ENCODE measurements around the gene PISD.

PISD gene

GRCh38 chr22:31652911-31653684, 8.9 kb downstream of the PISD start:
- no peak for DNase-seq (ENCODE audit: low spot score)

- DNase-seq (ENCODE audit: low spot score): no peak
Observed at GRCh38 chr22:31652088-31652487, 9.9 kb downstream of the PISD start.

DNA sequence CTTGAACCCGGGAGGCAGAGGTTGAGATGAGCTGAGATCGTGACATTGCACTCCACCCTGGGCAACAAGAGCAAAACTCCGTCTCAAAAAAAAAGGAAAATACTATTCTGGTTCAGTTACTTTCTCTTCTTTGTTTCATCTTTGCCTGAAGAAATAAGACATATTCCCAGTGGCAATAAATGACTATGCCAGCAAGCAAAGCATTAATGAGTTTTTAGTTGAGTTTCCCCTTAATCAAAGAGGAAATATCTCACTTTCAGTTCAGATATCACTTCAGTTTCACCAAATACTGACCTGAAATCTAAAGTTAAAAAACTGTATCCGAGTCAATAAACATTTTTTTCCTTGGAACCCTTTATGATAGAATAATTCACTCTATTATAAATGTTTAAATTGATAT, 10.4 kb downstream of the PISD start:
- DNase-seq (ENCODE audit: low spot score): no peak

DNA sequence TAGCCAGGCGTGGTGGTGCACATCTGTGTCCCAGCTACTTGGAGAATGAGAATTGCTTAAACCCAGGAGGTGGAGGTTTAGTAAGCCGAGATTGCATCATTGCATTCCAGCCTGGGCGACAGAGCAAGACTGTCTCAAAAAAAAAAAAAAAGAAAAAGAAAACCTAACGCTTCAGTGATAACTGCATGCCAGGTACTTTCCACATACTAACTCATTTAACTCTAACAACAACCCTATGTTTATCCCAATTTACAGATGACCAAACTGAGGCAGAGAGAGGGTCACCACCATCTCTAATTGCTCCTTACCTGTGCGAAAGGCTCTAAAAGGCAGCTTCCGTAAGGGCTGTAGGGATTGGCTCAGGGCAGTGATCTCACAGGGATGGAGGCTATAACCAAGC, 11.6 kb downstream of the PISD start:
- no peak for DNase-seq (ENCODE audit: low spot score)

DNA sequence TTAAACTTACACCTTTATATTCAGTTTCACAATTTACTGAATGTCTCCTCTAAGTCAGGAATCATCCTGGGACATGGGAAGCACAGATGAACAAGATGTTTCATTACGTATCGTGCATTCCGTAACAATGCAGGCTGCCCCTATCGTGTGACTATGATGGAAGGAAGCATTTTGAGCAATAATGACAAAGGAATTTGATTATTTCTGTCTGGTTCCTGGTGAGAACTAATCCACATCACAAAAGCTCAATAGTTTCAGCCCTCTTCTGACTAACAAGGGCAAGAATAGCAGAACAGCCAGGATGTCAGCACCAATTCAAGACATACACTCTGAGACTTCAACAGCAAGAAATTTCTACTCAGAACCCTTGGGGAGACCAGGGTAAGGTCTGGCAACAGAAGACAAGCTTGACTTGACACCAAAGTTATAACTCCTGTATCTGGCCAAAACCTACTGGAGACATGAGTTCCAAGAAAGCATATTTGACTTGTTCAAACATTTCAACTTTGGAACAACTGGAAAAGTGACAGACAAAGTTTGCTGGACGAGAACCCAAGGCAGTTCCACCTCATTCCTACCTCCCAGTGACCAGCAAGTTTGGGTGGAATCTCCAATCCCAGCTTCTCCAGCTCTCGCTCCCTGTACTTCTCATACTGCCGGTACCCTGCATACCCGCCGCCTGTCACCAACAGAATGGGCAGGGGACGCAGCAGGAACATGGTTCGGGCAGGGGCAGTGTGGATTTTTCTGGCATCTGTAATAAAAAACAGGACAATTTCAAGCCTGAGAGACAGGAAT, 14.3 kb downstream of the PISD start:
- DNase-seq (ENCODE audit: low spot score): no peak

- DNase-seq (ENCODE audit: low spot score): no peak
Observed at GRCh38 chr22:31647066-31647465, 14.9 kb downstream of the PISD start.

DNA sequence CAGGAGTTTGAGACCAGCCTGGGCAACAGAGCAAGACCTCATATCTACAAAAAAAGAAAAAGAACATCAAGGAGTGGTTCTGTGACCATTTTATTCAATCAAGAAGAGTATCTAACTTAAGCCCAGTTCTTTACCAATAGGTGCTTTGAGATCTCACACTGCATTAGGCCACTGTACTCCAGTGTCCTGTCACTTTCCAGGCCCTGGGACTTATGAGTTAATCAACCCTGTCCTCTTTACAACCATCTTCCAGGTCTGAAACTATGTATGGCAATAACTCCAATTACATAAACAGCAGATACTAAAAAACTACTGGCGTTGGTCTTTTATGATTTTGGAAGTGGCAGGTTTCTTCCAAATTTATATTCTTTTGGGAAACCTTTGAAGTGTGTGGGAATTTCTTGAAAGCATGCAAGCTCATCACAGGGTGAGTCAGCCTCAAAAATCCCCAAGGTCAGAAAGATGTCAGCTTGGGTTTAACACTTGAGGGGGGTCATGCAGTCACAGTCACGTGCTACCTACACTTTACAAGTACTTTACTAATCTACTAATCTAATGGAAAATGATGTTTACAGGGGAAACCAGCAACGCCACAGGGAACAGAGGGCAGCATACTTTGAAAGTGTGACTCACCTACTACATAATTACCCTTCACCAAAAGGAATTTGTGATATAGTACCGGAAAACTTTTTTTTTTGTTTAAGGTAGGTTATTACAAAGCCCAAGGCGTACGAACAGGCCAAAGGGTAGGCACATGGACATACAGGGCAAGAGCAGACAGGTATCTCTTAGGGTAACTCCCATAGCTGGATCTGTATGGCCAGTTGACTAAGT, 15.6 kb downstream of the PISD start:
- DNase-seq (ENCODE audit: low spot score): no peak

DNA sequence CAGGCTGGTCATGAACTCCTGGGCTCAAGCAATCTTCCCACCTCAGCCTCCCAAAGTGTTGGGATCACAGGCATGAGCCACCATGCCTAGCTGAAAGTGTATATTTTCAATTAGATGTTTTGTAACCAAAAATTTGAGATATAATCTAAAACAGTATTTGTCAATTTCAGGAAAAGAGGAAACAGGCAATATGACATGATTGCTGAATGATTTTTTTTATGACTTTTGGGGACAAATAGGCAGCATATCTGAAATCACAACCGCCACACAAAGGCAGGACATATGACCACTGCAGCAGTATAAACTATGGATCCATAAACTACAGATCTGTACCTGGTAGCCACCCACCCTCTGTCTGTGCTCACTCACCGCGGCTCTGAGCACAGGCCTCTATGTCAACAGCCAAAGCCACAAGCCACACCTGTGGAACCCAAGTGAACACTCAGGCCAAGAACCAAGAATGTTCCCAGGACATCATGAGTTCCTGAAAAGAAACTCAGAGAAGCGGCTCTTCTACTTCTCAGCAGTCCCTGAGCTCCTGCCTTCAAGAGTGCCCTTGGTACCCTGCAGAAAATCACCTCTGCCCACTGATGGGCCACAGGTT, 22.5 kb downstream of the PISD start:
- no peak for DNase-seq (ENCODE audit: low spot score)

GRCh38 chr22:31637891-31638618, 24.0 kb downstream of the PISD start:
- no peak for DNase-seq (ENCODE audit: low spot score)

GRCh38 chr22:31637447-31637890, 24.5 kb downstream of the PISD start:
- DNase-seq (ENCODE audit: low spot score): no peak

DNA sequence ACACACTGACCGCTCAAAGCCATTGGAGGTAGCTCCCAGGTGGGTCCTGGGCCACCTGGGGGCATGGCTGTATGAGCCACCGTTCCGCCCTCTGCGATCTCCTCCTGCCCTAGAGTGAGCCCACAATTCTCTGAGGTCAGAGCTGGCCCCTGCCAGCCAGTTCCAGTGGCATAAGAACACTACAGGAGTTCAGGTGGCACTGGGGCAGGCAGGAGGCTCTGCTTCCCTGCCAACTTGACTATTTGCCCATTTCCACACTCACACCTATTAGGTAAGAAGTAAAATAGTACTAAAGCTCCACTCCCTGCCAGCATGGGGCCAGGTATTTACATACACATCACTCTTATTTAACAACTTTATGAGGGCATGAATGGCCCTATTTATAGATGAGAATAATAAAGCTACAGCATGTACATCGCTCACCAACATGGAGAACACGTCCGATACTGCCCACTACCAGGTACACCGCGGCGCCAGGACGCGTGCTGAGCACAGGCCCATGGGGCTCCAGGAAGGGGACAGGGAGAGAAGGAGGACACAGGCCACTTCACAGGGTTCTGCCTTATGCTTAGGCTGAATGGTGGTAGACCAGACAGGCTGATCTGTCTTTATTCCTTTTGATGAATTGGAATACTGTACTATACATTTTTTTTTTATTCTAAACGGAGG, 26.2 kb downstream of the PISD start:
- no peak for DNase-seq (ENCODE audit: low spot score)

GRCh38 chr22:31631436-31631835, 30.6 kb downstream of the PISD start:
- DNase-seq (ENCODE audit: low spot score): no peak

- DNase-seq (ENCODE audit: low spot score): no peak
Observed at GRCh38 chr22:31630331-31631329, 31.4 kb downstream of the PISD start.

- DNase-seq (ENCODE audit: low spot score): peak; percentile 7
Observed at GRCh38 chr22:31629741-31630184, 32.3 kb downstream of the PISD start.

DNA sequence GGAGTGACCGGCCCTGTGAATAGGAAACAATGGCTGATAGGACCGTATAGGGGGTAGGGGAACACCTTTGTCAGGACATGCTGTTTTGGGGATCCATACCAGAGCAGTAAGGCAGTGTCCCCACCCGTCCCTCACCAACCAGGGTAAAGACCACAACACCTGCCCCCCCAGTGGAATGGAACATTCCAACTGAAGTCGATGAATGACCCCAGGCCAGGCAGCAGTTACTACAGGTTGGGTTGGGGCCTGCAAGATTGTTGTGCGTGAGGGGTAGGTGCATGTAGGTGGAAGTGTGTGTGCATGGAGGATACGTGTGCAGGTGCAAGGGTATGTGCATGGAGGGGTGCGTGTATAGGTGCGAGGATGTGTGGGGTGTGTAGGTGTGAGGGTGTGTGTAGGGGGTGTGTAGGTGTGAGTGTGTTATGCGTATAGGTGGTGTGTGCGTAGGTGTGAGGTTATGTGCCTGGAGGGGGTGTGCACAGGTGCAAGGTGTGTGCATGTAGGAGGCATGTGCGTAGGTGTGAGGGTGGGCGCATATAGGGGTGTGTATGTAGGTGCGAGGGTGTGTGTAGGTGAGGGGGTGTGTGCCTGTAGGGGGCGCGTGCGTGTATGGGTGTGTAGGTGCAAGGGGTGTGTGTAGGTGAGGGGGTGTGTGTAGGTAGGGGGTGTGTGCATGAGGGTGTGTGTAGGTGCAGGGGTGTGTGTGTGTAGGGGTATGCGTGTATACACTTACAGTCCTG, 32.9 kb downstream of the PISD start:
- DNase-seq (ENCODE audit: low spot score): no peak

DNA sequence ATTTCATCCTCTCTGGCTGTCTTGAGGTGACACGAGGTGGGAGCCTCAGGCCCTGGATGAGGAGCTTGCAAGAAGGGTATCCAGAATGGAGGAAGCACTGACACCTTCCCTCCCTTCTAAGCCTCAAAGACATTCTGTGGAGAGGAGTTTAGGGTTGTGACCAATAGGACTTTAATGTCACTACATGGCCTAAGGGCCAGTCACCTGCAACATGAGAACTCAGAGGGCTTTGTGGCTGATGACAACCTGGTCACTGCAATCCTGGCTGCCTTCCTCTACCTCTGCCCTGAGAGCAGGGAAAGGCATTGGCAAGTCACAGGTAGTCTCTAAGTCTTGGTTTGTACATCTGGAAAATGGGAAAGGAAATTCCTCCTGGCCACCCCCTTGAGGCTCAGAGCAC, 33.7 kb downstream of the PISD start:
- no peak for DNase-seq (ENCODE audit: low spot score)

- DNase-seq (ENCODE audit: low spot score): no peak
Observed at GRCh38 chr22:31627223-31627731, 34.7 kb downstream of the PISD start.

- peak; percentile 80 for DNase-seq (ENCODE audit: low spot score)
Observed at GRCh38 chr22:31626427-31627150, 35.4 kb downstream of the PISD start.

Measured in HuH-7.5 (cell line).